ENCODE measurements around the gene CTSD.

CTSD gene

GRCh38 chr11:1785749-1786413 is 22.2 kb upstream of the CTSD start:
- TF ChIP-seq CTCF (IDR thresholded peaks at IDR 0.05; ENCODE audit: borderline replicate concordance, insufficient read depth, low read depth, low read length): no peak
- no peak overlapping the region for H3K4me3 ChIP-seq (ENCODE audit: low read depth, low read length)

GRCh38 chr11:1784761-1785650 is 21.3 kb upstream of the CTSD start:
- no peak overlapping the region for H3K4me3 ChIP-seq (ENCODE audit: low read depth, low read length)
- TF ChIP-seq CTCF (IDR thresholded peaks at IDR 0.05; ENCODE audit: borderline replicate concordance, insufficient read depth, low read depth, low read length): no peak

- no peak overlapping the region for H3K4me3 ChIP-seq (ENCODE audit: low read depth, low read length)
These were observed 20.2 kb upstream of the CTSD start for GRCh38 chr11:1783725-1784529.

GRCh38 chr11:1782831-1783724 is 19.4 kb upstream of the CTSD start:
- TF ChIP-seq CTCF (IDR thresholded peaks at IDR 0.05; ENCODE audit: borderline replicate concordance, insufficient read depth, low read depth, low read length): no peak
- no peak overlapping the region for H3K4me3 ChIP-seq (ENCODE audit: low read depth, low read length)

More at GRCh38 chr11:1783725-1784529, 20.2 kb upstream of the CTSD start:
- no peak for TF ChIP-seq CTCF (IDR thresholded peaks at IDR 0.05; ENCODE audit: borderline replicate concordance, insufficient read depth, low read depth, low read length)

GRCh38 chr11:1782031-1782590 is 18.4 kb upstream of the CTSD start:
- TF ChIP-seq CTCF (IDR thresholded peaks at IDR 0.05; ENCODE audit: borderline replicate concordance, insufficient read depth, low read depth, low read length): no peak
- H3K4me3 ChIP-seq (ENCODE audit: low read depth, low read length): no peak overlapping the region

- no peak for TF ChIP-seq CTCF (IDR thresholded peaks at IDR 0.05; ENCODE audit: borderline replicate concordance, insufficient read depth, low read depth, low read length)
These were observed 17.9 kb upstream of the CTSD start for GRCh38 chr11:1781593-1781975.

More at GRCh38 chr11:1781593-1781975, 17.9 kb upstream of the CTSD start:
- no peak overlapping the region for H3K4me3 ChIP-seq (ENCODE audit: low read depth, low read length)
